DND-41 (cell line): Measurements from ENCODE around the gene TRERF1.

ENCODE experiments used
- CTCF ChIP-seq: IDR thresholded peaks from 2 replicates; pipeline ENCODE4 v1.5.1; 2012; ENCODE audit warnings: borderline replicate concordance, low read length, moderate library complexity, mild to moderate bottlenecking; ENCODE audit not compliant: poor library complexity, severe bottlenecking; ENCODE audit errors: extremely low read depth
- EZH2 ChIP-seq: IDR thresholded peaks from 3 replicates; pipeline ENCODE4 v1.6.1; 2012; ENCODE audit warnings: borderline replicate concordance, low read depth, mild to moderate bottlenecking, moderate library complexity, low read length, inconsistent platforms; ENCODE audit not compliant: severe bottlenecking

GRCh38 chr6:42266538-42266937, 185.2 kb downstream of the TRERF1 start:
- TF ChIP-seq CTCF (no peak), EZH2 (no peak)
